ENCODE results near the gene EYS.
"Not testable (repeated sequence)": the region's sequence is repeated elsewhere in the genome, so short reads cannot be mapped to it uniquely, and the experiment has no call there.

Gene EYS

GRCh38 chr6:63868351-63868750 is 1838.7 kb downstream of the EYS start:
- no peaks in the 10 kb centered on the region for H3K27me3 ChIP-seq (ENCODE audit: control insufficient read depth, insufficient read depth, low read length)
- no peaks in the 10 kb centered on the region for H3K36me3 ChIP-seq (ENCODE audit: control insufficient read depth, insufficient read depth, low read length)
- no peaks in the 10 kb centered on the region for H3K4me1 ChIP-seq (ENCODE audit: control insufficient read depth, insufficient read depth, low read length)
- H3K9ac ChIP-seq (ENCODE audit: low read length): no peak overlapping the region
- no peak overlapping the region for H3K27ac ChIP-seq (ENCODE audit: low read depth, low read length)
- no peak overlapping the region for H3K4me3 ChIP-seq (ENCODE audit: low read depth, low read length)
- H3K9me3 ChIP-seq (ENCODE audit: control insufficient read depth, insufficient read depth, low read depth, low read length): peaks cover 3% of the 10 kb centered on the region; the same call in 1 of the 2 replicates

- H3K27me3 ChIP-seq (ENCODE audit: control insufficient read depth, insufficient read depth, low read length): no peaks in the 10 kb centered on the region
- no peak overlapping the region for H3K9ac ChIP-seq (ENCODE audit: low read length)
- no peak overlapping the region for H3K4me3 ChIP-seq (ENCODE audit: low read depth, low read length)
Measured at GRCh38 chr6:63864671-63865318, 1842.2 kb downstream of the EYS start.

GRCh38 chr6:63864061-63864460 is 1843.0 kb downstream of the EYS start:
- Histone ChIP-seq H3K27me3 (ENCODE audit: control insufficient read depth, insufficient read depth, low read length) (no peaks in the 10 kb centered on the region), H3K9ac (ENCODE audit: low read length) (no peak overlapping the region), H3K27ac (ENCODE audit: low read depth, low read length) (no peak overlapping the region), H3K4me3 (ENCODE audit: low read depth, low read length) (no peak overlapping the region), H3K4me1 (ENCODE audit: control insufficient read depth, insufficient read depth, low read length) (no peaks in the 10 kb centered on the region), H3K9me3 (ENCODE audit: control insufficient read depth, insufficient read depth, low read depth, low read length) (no peaks in the 10 kb centered on the region), H3K36me3 (ENCODE audit: control insufficient read depth, insufficient read depth, low read length) (no peaks in the 10 kb centered on the region)

More at GRCh38 chr6:63864671-63865318, 1842.2 kb downstream of the EYS start:
- Histone ChIP-seq H3K27ac (ENCODE audit: low read depth, low read length) (no peak overlapping the region), H3K9me3 (ENCODE audit: control insufficient read depth, insufficient read depth, low read depth, low read length) (no peaks in the 10 kb centered on the region), H3K36me3 (ENCODE audit: control insufficient read depth, insufficient read depth, low read length) (no peaks in the 10 kb centered on the region), H3K4me1 (ENCODE audit: control insufficient read depth, insufficient read depth, low read length) (no peaks in the 10 kb centered on the region)

GRCh38 chr6:63862486-63863198 is 1844.4 kb downstream of the EYS start:
- Histone ChIP-seq H3K4me3 (ENCODE audit: low read depth, low read length) (no peak overlapping the region), H3K36me3 (ENCODE audit: control insufficient read depth, insufficient read depth, low read length) (no peaks in the 10 kb centered on the region), H3K9ac (ENCODE audit: low read length) (no peak overlapping the region), H3K27me3 (ENCODE audit: control insufficient read depth, insufficient read depth, low read length) (no peaks in the 10 kb centered on the region), H3K9me3 (ENCODE audit: control insufficient read depth, insufficient read depth, low read depth, low read length) (no peaks in the 10 kb centered on the region), H3K4me1 (ENCODE audit: control insufficient read depth, insufficient read depth, low read length) (no peaks in the 10 kb centered on the region), H3K27ac (ENCODE audit: low read depth, low read length) (no peak overlapping the region)

- no peaks in the 10 kb centered on the region for H3K36me3 ChIP-seq (ENCODE audit: control insufficient read depth, insufficient read depth, low read length)
- no peaks in the 10 kb centered on the region for H3K27me3 ChIP-seq (ENCODE audit: control insufficient read depth, insufficient read depth, low read length)
- H3K4me1 ChIP-seq (ENCODE audit: control insufficient read depth, insufficient read depth, low read length): no peaks in the 10 kb centered on the region
- no peak overlapping the region for H3K27ac ChIP-seq (ENCODE audit: low read depth, low read length)
- no peak overlapping the region for H3K4me3 ChIP-seq (ENCODE audit: low read depth, low read length)
- no peak overlapping the region for H3K9ac ChIP-seq (ENCODE audit: low read length)
- H3K9me3 ChIP-seq (ENCODE audit: control insufficient read depth, insufficient read depth, low read depth, low read length): no peaks in the 10 kb centered on the region
Measured at GRCh38 chr6:63859528-63859927, 1847.5 kb downstream of the EYS start.

GRCh38 chr6:63858691-63859090 is 1848.3 kb downstream of the EYS start:
- Histone ChIP-seq H3K36me3 (ENCODE audit: control insufficient read depth, insufficient read depth, low read length) (no peaks in the 10 kb centered on the region), H3K4me3 (ENCODE audit: low read depth, low read length) (no peak overlapping the region), H3K9me3 (ENCODE audit: control insufficient read depth, insufficient read depth, low read depth, low read length) (no peaks in the 10 kb centered on the region), H3K4me1 (ENCODE audit: control insufficient read depth, insufficient read depth, low read length) (no peaks in the 10 kb centered on the region), H3K27me3 (ENCODE audit: control insufficient read depth, insufficient read depth, low read length) (no peaks in the 10 kb centered on the region), H3K27ac (ENCODE audit: low read depth, low read length) (no peak overlapping the region), H3K9ac (ENCODE audit: low read length) (no peak overlapping the region)

GRCh38 chr6:63856271-63856670 is 1850.8 kb downstream of the EYS start:
- H3K9ac ChIP-seq (ENCODE audit: low read length): no peak overlapping the region
- H3K27ac ChIP-seq (ENCODE audit: low read depth, low read length): no peak overlapping the region
- H3K36me3 ChIP-seq (ENCODE audit: control insufficient read depth, insufficient read depth, low read length): no peaks in the 10 kb centered on the region
- no peaks in the 10 kb centered on the region for H3K27me3 ChIP-seq (ENCODE audit: control insufficient read depth, insufficient read depth, low read length)
- H3K4me3 ChIP-seq (ENCODE audit: low read depth, low read length): no peak overlapping the region
- no peaks in the 10 kb centered on the region for H3K4me1 ChIP-seq (ENCODE audit: control insufficient read depth, insufficient read depth, low read length)
- H3K9me3 ChIP-seq (ENCODE audit: control insufficient read depth, insufficient read depth, low read depth, low read length): no peaks in the 10 kb centered on the region

- Histone ChIP-seq H3K4me1 (ENCODE audit: control insufficient read depth, insufficient read depth, low read length) (no peaks in the 10 kb centered on the region), H3K9ac (ENCODE audit: low read length) (no peak overlapping the region), H3K27ac (ENCODE audit: low read depth, low read length) (no peak overlapping the region), H3K36me3 (ENCODE audit: control insufficient read depth, insufficient read depth, low read length) (no peaks in the 10 kb centered on the region), H3K9me3 (ENCODE audit: control insufficient read depth, insufficient read depth, low read depth, low read length) (no peaks in the 10 kb centered on the region), H3K4me3 (ENCODE audit: low read depth, low read length) (no peak overlapping the region), H3K27me3 (ENCODE audit: control insufficient read depth, insufficient read depth, low read length) (no peaks in the 10 kb centered on the region)
Measured at GRCh38 chr6:63844287-63844686, 1862.7 kb downstream of the EYS start.

GRCh38 chr6:63839485-63839884 is 1867.5 kb downstream of the EYS start:
- Histone ChIP-seq H3K27me3 (ENCODE audit: control insufficient read depth, insufficient read depth, low read length) (no peaks in the 10 kb centered on the region), H3K27ac (ENCODE audit: low read depth, low read length) (no peak overlapping the region), H3K4me1 (ENCODE audit: control insufficient read depth, insufficient read depth, low read length) (no peaks in the 10 kb centered on the region), H3K4me3 (ENCODE audit: low read depth, low read length) (no peak overlapping the region), H3K9ac (ENCODE audit: low read length) (no peak overlapping the region), H3K9me3 (ENCODE audit: control insufficient read depth, insufficient read depth, low read depth, low read length) (no peaks in the 10 kb centered on the region), H3K36me3 (ENCODE audit: control insufficient read depth, insufficient read depth, low read length) (no peaks in the 10 kb centered on the region)

GRCh38 chr6:63828678-63829077 is 1878.3 kb downstream of the EYS start:
- not testable (repeated sequence) for H3K9me3 ChIP-seq (ENCODE audit: control insufficient read depth, insufficient read depth, low read depth, low read length); H3K27ac ChIP-seq (ENCODE audit: low read depth, low read length); H3K4me3 ChIP-seq (ENCODE audit: low read depth, low read length); H3K36me3 ChIP-seq (ENCODE audit: control insufficient read depth, insufficient read depth, low read length); H3K27me3 ChIP-seq (ENCODE audit: control insufficient read depth, insufficient read depth, low read length); H3K9ac ChIP-seq (ENCODE audit: low read length); H3K4me1 ChIP-seq (ENCODE audit: control insufficient read depth, insufficient read depth, low read length)

GRCh38 chr6:63824722-63825121 is 1882.3 kb downstream of the EYS start:
- peaks cover 4% of the 10 kb centered on the region; the same call in 1 of the 2 replicates for H3K9me3 ChIP-seq (ENCODE audit: control insufficient read depth, insufficient read depth, low read depth, low read length)
- H3K36me3 ChIP-seq (ENCODE audit: control insufficient read depth, insufficient read depth, low read length): no peaks in the 10 kb centered on the region
- no peak overlapping the region for H3K4me3 ChIP-seq (ENCODE audit: low read depth, low read length)
- H3K27ac ChIP-seq (ENCODE audit: low read depth, low read length): no peak overlapping the region
- no peaks in the 10 kb centered on the region for H3K27me3 ChIP-seq (ENCODE audit: control insufficient read depth, insufficient read depth, low read length)
- H3K9ac ChIP-seq (ENCODE audit: low read length): no peak overlapping the region
- H3K4me1 ChIP-seq (ENCODE audit: control insufficient read depth, insufficient read depth, low read length): 0 out of 2 replicates have a peak, but pooled peaks cover 2% of the 10 kb centered on the region
